ENCODE results near the gene ARRDC2.

- TF ChIP-seq ZNF274 (IDR thresholded peaks at IDR 0.05; ENCODE audit: low read depth, low read length) (no peak), YY1 (IDR thresholded peaks at IDR 0.05; ENCODE audit: insufficient read depth, insufficient read length) (no peak), SUZ12 (IDR thresholded peaks at IDR 0.05; ENCODE audit: extremely low read depth, insufficient read depth, insufficient read length) (no peak)
Observed at GRCh38 chr19:18062028-18062427, 54.1 kb downstream of the ARRDC2 start.
